Gastroesophageal sphincter (tissue), 3 donors: Measurements from ENCODE around the gene LGR4.

Experiments
- CTCF ChIP-seq, 4 experiments: fragments of 200-600 bp in 2 of 4; fragments of 450-650 bp in 2 of 4; sonication (generic) in 1 of 4; IDR thresholded peaks; one replicate each; pipeline ENCODE4 v1.5.1; 2017 to 2019; ENCODE audit warnings: antibody characterized with exemption in 4 of 4, mild to moderate bottlenecking in 2 of 4, moderate library complexity in 2 of 4
- EP300 ChIP-seq: sonication (generic); formaldehyde crosslinking; IDR thresholded peaks from one replicate; pipeline ENCODE4 v1.6.1; 2017; ENCODE audit warnings: antibody characterized with exemption, mild to moderate bottlenecking
- POLR2A ChIP-seq, 2 donors: fragments of 450-650 bp; IDR thresholded peaks; one replicate each; pipeline ENCODE4 v1.6.1; 2017; ENCODE audit warnings: antibody characterized with exemption in 2 of 2, mild to moderate bottlenecking in 2 of 2, moderate library complexity in 1 of 2

- TF ChIP-seq CTCF (IDR thresholded peaks at IDR 0.05) (no peak), POLR2A (IDR thresholded peaks at IDR 0.05) (no peak), EP300 (no peak)
These were observed 35.7 kb downstream of the LGR4 start for GRCh38 chr11:27436916-27437315.
